Stimulated activated CD8-positive, alpha-beta memory T cell treated with anti-CD3 and anti-CD28 coated beads, Interleukin-7, amount 100 ng/mL, for 4 hours (primary cell): Measurements from ENCODE around the gene TMEM255B.

ENCODE experiments used
- DNase-seq, 2 donors: peaks; one replicate each; pipeline ENCODE4 v3.0.0-alpha.2; 2020; ENCODE audit warnings: low read depth in 2 of 2

The TMEM255B gene

GRCh38 chr13:113768018-113768905 is 9.2 kb downstream of the TMEM255B start:
- DNase-seq = no peak

GRCh38 chr13:113769106-113769505 is 10.1 kb downstream of the TMEM255B start:
- no peak for DNase-seq

DNA sequence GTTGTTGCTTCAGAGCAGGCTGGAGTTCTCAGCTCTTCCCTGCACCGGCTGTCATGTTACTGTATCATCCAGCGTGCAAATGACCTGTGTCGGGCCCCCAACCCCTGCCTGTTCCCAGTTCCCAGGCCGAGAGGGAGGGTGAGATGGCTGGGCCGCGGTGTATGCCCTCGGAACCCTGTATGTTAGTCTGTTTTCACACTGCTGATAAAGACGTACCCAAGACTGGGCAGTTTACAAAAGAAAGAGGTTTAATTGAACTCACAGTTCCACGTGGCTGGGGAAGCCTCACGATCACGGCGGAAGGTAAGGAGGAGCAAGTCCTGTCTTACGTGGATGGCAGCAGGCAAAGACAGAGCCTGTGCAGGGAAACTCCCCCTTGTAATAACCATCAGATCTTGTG is 10.9 kb downstream of the TMEM255B start:
- no peak for DNase-seq

- no peak for DNase-seq
Observed at GRCh38 chr13:113770441-113770840, 11.4 kb downstream of the TMEM255B start.

DNA sequence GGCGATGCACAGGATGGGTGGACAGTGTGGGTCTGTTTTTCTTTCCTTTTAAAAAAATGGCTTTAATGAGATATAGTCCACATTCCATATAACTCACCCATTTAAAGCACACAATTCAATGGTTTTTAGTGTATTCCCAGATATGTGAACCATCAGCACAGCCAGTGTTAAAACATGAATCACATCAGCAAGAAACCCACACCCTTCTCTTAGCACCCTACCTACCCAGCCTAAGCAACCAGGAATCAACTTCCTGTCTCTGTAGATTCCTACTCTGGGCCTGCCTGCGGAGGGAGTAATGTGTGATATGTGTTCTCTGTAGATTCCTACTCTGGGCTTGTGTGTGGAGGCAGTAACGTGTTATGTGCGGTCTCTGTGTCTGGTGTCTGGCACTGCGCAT is 11.9 kb downstream of the TMEM255B start:
- no peak for DNase-seq

DNA sequence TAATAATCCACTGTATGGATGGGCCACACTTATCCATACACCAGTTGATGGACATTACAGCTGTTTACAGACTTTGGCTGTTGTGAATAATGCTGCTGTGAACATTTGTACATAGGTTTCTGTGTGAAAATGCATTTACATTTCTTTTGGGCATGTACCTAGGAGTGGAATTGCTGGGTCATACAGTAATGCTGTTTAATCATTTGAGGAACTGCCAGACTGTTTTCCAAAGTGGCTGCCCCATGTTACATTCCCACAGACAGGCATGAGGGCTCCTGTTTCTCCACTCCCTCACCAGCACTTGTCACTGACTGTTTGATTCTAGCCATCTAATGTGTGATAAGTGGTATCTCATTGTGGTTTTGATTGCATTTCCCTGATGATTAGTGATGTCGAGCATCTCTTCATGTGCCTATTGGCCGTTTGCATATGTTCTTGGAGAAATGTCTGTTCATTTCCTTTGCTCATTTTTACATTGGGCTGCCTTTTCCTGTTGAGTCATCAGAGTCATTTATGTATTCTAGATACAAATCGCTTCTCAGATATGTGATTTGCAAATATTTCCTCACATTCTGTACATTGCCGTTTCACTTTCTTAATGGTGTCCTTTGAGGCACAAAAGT is 12.8 kb downstream of the TMEM255B start:
- DNase-seq = no peak

GRCh38 chr13:113774177-113775107 is 15.4 kb downstream of the TMEM255B start:
- DNase-seq = no peak

DNA sequence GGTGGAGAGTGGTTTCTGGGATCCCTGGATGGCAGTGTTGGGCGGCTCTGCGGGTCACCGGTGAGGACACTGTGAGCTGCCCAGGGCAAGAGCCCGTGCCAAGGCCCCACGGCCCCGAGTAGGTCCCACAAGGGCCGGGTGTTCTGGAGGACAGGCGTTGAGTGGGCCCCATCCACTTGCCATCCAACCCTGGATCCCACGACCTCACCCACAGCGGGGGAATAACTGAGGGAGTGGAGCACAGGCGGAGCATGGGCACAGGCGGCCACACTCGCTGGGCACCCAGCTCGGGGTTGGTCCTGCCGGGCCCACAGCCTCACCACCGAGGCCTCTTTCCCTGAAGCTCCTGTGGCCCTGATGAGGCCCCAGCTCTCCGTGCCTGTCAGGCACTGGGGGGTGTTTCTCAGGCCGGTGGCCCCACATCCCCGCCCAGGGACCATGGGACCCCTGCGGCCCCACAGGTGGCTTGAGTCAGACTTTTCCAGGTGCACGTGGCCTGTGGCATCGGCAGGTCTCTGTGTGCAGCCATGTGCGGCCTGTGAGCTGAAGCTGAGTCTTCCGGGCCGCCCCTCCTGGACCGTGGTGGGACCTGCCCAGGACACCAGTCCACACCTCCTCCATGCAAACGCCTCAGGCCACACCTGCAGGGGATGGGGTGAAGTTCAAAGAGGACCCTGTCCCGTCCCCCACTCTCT is 16.6 kb downstream of the TMEM255B start:
- no peak for DNase-seq

DNA sequence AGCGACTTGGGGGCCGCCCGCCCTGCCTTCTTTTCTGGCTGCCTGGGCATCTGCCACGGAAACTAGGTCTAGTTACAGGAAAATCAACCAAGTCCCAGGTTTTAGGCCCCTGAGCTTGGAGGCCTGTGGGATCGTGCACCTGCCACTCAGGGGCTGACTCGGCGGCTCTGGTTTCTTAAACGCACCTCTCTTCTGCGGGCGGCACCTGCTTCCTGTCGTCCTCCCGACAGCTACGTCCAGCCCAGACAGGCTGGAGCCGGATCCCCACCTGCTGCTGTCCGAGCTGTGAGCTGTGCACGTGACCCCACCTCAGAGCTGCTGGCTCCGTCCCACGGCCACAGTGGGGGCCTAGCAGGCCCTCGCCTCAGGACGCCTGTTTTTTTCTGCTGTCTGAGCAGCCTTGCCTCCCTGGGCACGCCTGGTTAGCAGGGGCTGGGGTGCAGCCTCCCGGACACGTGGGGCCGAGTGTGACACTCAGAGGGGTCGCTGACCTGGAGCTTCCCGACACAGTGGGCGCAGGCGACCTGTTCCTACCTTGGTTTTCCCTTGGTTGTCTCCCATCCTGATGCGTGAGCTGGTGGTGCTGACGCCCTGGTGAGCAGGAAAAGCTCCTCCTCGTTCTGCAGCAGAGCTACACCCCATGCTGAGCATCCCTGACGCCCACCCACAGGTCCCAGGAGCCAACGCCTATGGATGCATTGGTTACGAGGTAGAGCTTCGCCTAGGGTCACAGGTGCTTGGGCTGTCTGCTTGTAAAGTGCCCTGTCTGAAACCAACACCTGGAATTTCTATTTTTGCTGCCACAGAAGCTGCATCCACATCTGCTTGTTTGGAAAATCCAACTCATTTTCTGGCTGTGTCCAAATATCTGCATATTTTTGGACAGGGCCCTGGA is 17.5 kb downstream of the TMEM255B start:
- DNase-seq = no peak

GRCh38 chr13:113777311-113778260 is 18.6 kb downstream of the TMEM255B start:
- no peak for DNase-seq

- DNase-seq = no peak
Observed at GRCh38 chr13:113781571-113781970, 22.5 kb downstream of the TMEM255B start.

DNA sequence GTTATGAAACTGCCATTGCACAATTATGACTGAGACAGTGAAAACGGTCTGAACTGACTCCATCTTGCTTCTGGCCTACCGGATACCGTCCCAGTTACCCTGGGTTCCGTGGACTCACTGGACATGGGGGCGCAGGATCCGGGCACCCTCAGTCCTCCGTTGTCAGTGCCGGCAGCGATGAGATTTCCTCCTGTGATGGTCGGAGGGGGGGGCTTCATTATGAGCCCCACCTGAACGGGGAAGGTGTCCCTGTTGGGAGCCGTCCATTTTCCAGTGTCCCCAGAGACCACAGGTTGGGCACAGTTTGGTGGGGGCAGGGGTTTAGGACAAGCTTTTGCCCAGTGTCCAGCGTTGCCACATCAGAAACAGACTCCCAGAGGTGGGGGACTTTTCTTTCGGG is 23.4 kb downstream of the TMEM255B start:
- DNase-seq = no peak

- DNase-seq = no peak
Observed at GRCh38 chr13:113783200-113783881, 24.3 kb downstream of the TMEM255B start.

GRCh38 chr13:113783966-113784644 is 25.1 kb downstream of the TMEM255B start:
- no peak for DNase-seq

DNA sequence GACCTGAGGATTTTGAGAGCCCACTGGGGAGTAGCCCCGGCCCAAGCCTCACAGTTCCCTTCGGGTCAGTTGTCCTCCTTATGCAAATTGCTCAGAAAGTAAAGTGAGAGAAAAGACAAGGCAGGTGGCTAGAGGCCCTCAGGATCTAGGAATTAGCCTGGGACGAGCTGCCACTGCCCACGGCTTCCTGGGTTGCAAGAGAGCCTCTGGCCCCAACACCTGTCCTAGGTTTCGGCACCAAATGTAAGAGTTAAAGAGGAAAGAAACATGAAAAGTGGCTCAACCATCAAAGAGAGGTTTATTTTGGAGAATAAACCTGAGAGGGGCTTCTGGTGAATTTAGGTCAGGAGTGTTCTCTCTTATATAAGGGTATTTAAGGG is 25.6 kb downstream of the TMEM255B start:
- DNase-seq = no peak

DNA sequence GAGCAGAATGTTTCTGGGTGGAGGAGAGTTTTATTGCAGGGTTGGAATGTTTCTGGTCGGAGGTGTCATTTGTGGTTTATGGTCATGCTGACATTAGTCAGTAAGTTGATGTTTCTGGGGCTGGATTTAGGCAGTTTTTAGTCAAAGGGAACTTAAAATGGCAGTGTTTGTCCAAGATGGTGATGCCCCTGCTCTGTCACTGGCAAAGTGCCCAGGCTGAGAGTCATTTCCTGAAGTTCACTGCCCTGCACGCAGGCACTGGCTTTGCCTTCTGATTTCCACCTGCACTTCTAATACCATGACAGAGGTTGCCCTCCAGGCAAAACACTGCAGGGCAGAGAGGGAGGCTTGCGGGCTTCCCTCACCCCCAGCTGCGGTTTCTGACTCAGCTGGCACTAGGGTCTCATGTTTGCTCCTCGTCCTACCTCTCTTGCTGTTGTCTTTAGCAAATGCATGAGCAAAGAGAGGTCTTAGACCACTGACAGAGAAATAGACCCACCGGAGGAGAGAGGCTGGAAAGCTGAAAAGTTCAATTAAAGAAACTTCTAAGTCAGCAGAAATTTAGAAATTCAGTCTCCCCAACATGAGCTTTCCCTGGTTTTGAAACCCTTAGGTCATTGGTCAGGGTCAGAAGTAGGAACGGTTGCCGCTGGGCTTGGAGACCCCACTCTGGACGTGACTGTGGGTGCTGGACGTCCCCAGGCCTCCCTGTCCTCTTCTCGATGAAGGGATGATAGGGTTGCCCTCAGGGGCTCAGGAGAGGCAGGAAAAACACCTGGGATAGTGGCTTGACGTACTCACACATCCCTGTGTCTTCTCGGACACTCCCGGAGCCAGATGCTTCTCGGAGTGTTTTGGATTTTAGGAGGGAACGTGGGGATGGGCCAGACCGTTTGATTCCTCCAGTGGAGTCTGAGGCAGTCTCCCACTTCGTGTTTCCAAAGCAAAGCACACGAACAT is 26.3 kb downstream of the TMEM255B start:
- DNase-seq = no peak

DNA sequence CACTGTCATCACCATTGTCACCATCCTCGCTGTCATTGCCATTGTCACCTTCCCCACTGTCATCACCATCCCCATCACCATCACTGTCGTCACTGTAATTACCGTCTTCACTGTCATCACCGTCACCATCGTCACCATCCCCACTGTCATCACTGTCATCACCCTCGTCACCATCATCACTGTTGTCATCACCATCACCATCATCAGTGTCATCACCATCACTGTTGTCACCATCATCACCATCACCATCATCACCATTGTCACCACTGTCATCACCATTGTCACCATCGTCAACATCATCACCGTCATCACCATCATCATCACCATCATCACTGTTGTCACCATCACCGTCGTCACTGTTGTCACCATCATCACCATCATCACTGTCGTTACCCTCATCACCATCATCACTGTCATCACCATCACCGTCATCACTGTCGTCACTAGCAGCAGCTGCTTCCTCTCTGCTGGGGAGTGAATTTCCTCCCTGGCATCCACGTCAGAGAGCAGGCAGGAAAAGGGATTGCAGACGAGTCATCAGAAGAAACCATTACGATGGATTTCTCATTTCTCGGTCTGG is 27.3 kb downstream of the TMEM255B start:
- DNase-seq = no peak
